GM12878 (cell line): ENCODE data around the gene SP4. TPM values are rescaled to one million over a fixed set of nuclear protein-coding genes. Genes with fewer than 3 reads are reported as not detected.

Source experiments
- ASH2L ChIP-seq: fragments of 300-600, 200-600 bp; sonication (generic); IDR thresholded peaks from 2 replicates; pipeline ENCODE4 v1.6.1; 2017; ENCODE audit warnings: low read depth, mild to moderate bottlenecking, borderline replicate concordance
- BACH1 ChIP-seq: fragments of 450-650 bp; IDR thresholded peaks from 2 replicates; pipeline ENCODE4 v1.6.1; 2017; ENCODE audit warnings: mild to moderate bottlenecking, borderline replicate concordance
- CEBPB ChIP-seq, 2 experiments: fragments of 150-350 bp in 1 of 2; IDR thresholded peaks; 2 replicates each; pipeline ENCODE4 v1.6.1; 2012 to 2014; ENCODE audit warnings: low read depth in 2 of 2, low read length in 2 of 2, borderline replicate concordance in 1 of 2, inconsistent platforms in 1 of 2
- CHD1 ChIP-seq: IDR thresholded peaks from 2 replicates; pipeline ENCODE4 v1.6.1; 2012; ENCODE audit warnings: low read depth, low read length, improper control_type of control experiment
- EGR1 ChIP-seq, 2 experiments: IDR thresholded peaks; 1 replicate in 1 of 2; 2 replicates in 1 of 2; pipeline ENCODE4 v1.6.1; 2011 to 2012; ENCODE audit warnings: low read depth in 2 of 2, low read length in 2 of 2, borderline replicate concordance in 1 of 2, mild to moderate bottlenecking in 1 of 2, moderate library complexity in 1 of 2
- ESRRA ChIP-seq: IDR thresholded peaks from 2 replicates; pipeline ENCODE4 v1.6.1; 2012; ENCODE audit warnings: mild to moderate bottlenecking, low read length, improper control_type of control experiment
- EZH2 ChIP-seq: IDR thresholded peaks from 2 replicates; pipeline ENCODE4 v1.6.1; 2012; ENCODE audit warnings: low read depth, mild to moderate bottlenecking, control low read depth, inconsistent platforms, low read length, borderline replicate concordance; ENCODE audit not compliant: control insufficient read depth
- GABPA ChIP-seq: IDR thresholded peaks from 2 replicates; pipeline ENCODE4 v1.6.1; 2014; ENCODE audit warnings: antibody characterized with exemption, low read depth, mild to moderate bottlenecking, inconsistent platforms
- GATAD2B ChIP-seq: fragments of 450-650 bp; conservative IDR thresholded peaks from 2 replicates; pipeline ENCODE4 v1.6.1; 2017; ENCODE audit warnings: low read depth, mild to moderate bottlenecking, moderate library complexity
- HCFC1 ChIP-seq: fragments of 150-350 bp; IDR thresholded peaks from 2 replicates; pipeline ENCODE4 v1.6.1; 2014; ENCODE audit warnings: low read length
- IKZF1 ChIP-seq: fragments of 450-650 bp; conservative IDR thresholded peaks from 2 replicates; pipeline ENCODE4 v1.6.1; 2017; ENCODE audit warnings: antibody characterized with exemption, mild to moderate bottlenecking
- KAT2A ChIP-seq: conservative IDR thresholded peaks from 2 replicates; pipeline ENCODE4 v1.6.1; 2011; ENCODE audit warnings: low read depth, low read length; ENCODE audit not compliant: control insufficient read depth
- LARP7 ChIP-seq: fragments of 450-650 bp; IDR thresholded peaks from 2 replicates; pipeline ENCODE4 v1.6.1; 2017; ENCODE audit warnings: mild to moderate bottlenecking
- MEF2B ChIP-seq: fragments of 450-650 bp; IDR thresholded peaks from 2 replicates; pipeline ENCODE4 v1.6.1; 2018; ENCODE audit warnings: mild to moderate bottlenecking, moderate library complexity; ENCODE audit not compliant: partially characterized antibody, poor library complexity, severe bottlenecking
- MYB ChIP-seq: fragments of 150-350 bp; IDR thresholded peaks from 2 replicates; pipeline ENCODE4 v1.6.1; 2014; ENCODE audit warnings: mild to moderate bottlenecking, low read depth, low read length, borderline replicate concordance
- NR2C1 ChIP-seq: fragments of 450-650 bp; IDR thresholded peaks from 2 replicates; pipeline ENCODE4 v1.6.1; 2017; ENCODE audit warnings: antibody characterized with exemption, mild to moderate bottlenecking, moderate library complexity
- NR2C2 ChIP-seq: IDR thresholded peaks from 2 replicates; pipeline ENCODE4 v1.6.1; 2011; ENCODE audit warnings: borderline replicate concordance, low read depth; ENCODE audit not compliant: control insufficient read depth, insufficient read length
- PML ChIP-seq: IDR thresholded peaks from 2 replicates; pipeline ENCODE4 v1.6.1; 2012; ENCODE audit warnings: low read length, inconsistent platforms
- RAD21 ChIP-seq: IDR thresholded peaks from 2 replicates; pipeline ENCODE4 v1.6.1; 2011; ENCODE audit warnings: mild to moderate bottlenecking, low read depth, low read length, moderate library complexity; ENCODE audit not compliant: insufficient read depth
- RAD51 ChIP-seq: fragments of 450-650 bp; IDR thresholded peaks from 2 replicates; pipeline ENCODE4 v1.6.1; 2016; ENCODE audit warnings: moderate library complexity, mild to moderate bottlenecking, inconsistent platforms
- RFX5 ChIP-seq: IDR thresholded peaks from 2 replicates; pipeline ENCODE4 v1.6.1; 2011; ENCODE audit warnings: low read depth, low read length, improper control_type of control experiment
- RUNX3 ChIP-seq: IDR thresholded peaks from 2 replicates; pipeline ENCODE4 v1.6.1; 2012; ENCODE audit warnings: low read length, inconsistent platforms
- SIN3A ChIP-seq: IDR thresholded peaks from 2 replicates; pipeline ENCODE4 v1.6.1; 2012; ENCODE audit warnings: low read depth, low read length, improper control_type of control experiment
- SMAD1 ChIP-seq: fragments of 450-650 bp; IDR thresholded peaks from 2 replicates; pipeline ENCODE4 v1.6.1; 2018; ENCODE audit warnings: mild to moderate bottlenecking, low read depth; ENCODE audit not compliant: partially characterized antibody
- SRF ChIP-seq, 2 experiments: IDR thresholded peaks; 2 replicates each; pipeline ENCODE4 v1.6.1; 2011; ENCODE audit warnings: low read depth in 2 of 2, low read length in 2 of 2, mild to moderate bottlenecking in 1 of 2, moderate library complexity in 1 of 2
- STAT1 ChIP-seq: fragments of 450-650 bp; conservative IDR thresholded peaks from 2 replicates; pipeline ENCODE4 v1.6.1; 2014; ENCODE audit warnings: antibody characterized with exemption, mild to moderate bottlenecking
- TAF1 ChIP-seq: IDR thresholded peaks from 2 replicates; pipeline ENCODE4 v1.6.1; 2011; ENCODE audit warnings: mild to moderate bottlenecking, low read depth, low read length, borderline replicate concordance
- TCF7 ChIP-seq: IDR thresholded peaks from 2 replicates; pipeline ENCODE4 v1.6.1; 2014; ENCODE audit warnings: antibody characterized with exemption, borderline replicate concordance
- YBX1 ChIP-seq: fragments of 450-650 bp; IDR thresholded peaks from 2 replicates; pipeline ENCODE4 v1.6.1; 2016; ENCODE audit warnings: antibody characterized with exemption
- ZBED1 ChIP-seq: IDR thresholded peaks from 2 replicates; pipeline ENCODE4 v1.6.1; 2016; ENCODE audit warnings: borderline replicate concordance
- ZNF217 ChIP-seq: fragments of 450-650 bp; IDR thresholded peaks from 2 replicates; pipeline ENCODE4 v1.6.1; 2017; ENCODE audit warnings: antibody characterized with exemption, mild to moderate bottlenecking
- polyA plus RNA-seq, 11 experiments: library from polyadenylated mRNA; depleted of rRNA in 4 of 11; unstranded in 6 of 11; stranded (reverse) in 5 of 11; fragments of >200 nt; fragmentation: Nextera tagmentation in 4 of 11; fragmentation: Illumina TruSeq in 1 of 11; extraction: Ambion mirVana in 4 of 11; extraction: Trizol in 1 of 11; gene quantifications; 1 replicate in 1 of 11; 2 replicates in 10 of 11; pipeline versions ENCODE4 v1.2.1 to v1.2.3, GENCODE V29; 2011 to 2016; ENCODE audit warnings: inconsistent platforms in 2 of 11, missing spikeins in 2 of 11, low read depth in 1 of 11
- total RNA-seq, 4 experiments: library from RNA; depleted of rRNA in 3 of 4; stranded (reverse); fragments of >200 nt in 3 of 4; fragmentation: Illumina TruSeq in 1 of 4; extraction: Trizol in 1 of 4; gene quantifications; 2 replicates each; pipeline versions ENCODE4 v1.2.1 to v1.2.3, GENCODE V29; 2013 to 2021
- TF ChIP-seq, protein P1 (sequence below): IDR thresholded peaks from 2 replicates; pipeline ENCODE4 v1.6.1; 2011; ENCODE audit warnings: low read depth, low read length, improper control_type of control experiment, borderline replicate concordance
- TF ChIP-seq, protein P2 (sequence below): IDR thresholded peaks from 2 replicates; pipeline ENCODE4 v1.6.1; 2012; ENCODE audit warnings: low read depth, low read length, improper control_type of control experiment

Gene SP4
- total and polyA plus RNA-seq, 10 of the 15 experiments (the other 5 are each of a cell fraction or from before 2014, with no cell fraction given), result 6.2 to 32.4 (median 16.1) TPM

DNA sequence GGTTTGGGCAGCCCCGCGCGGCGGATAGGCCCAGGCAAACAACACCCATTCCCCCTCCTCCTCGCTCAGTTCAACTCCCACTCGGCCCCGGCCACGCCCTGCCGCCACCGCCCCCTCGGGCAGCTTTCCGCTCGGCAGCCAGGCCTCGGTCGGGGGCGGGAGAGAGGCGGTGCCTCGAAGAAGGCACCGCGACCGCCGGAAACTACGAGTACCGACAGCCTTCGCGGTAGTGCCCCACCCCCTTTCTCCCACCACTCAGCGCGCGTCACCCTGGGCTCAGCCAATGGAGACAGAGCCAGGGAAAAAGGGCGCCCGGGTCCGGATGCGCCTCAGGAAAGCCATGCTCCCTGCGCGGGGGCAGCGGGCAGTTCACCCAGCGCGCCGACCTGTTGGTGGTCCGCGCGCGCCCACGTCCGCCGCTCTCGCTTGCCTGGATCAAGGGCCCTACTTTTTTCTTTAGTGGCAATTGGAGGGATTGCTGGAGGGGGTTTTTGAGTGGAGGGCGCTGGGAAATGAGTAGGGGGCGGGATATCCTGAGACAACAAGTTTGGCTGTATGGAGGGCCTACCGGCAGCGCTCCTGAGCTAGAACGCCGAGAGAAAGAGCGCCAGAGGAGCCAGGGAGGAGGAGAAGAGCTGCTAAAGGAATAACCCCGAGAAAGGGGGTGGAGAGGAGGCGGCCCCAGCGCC lies 557 bp upstream of the SP4 start (continued):
- TF ChIP-seq GATAD2B (peak; percentile 73; the same call in 1 of the 2 replicates), GABPA (peak; percentile 60; the same call in 1 of the 2 replicates), ASH2L (no peak), CEBPB (IDR thresholded peaks at IDR 0.05; ENCODE audit: borderline replicate concordance in 1 of 2, low read depth in 2 of 2, low read length in 2 of 2) (no peak), ZBED1 (no peak), YBX1 (no peak), RFX5 (peak; percentile 50; the same call in 1 of the 2 replicates), MYB (no peak), SRF (IDR thresholded peaks at IDR 0.05; ENCODE audit: low read depth in 2 of 2, low read length in 2 of 2) (no peak), PML (peak; percentile 82; the same call in 1 of the 2 replicates), KAT2A (no peak), ESRRA (0 out of 2 replicates have a peak, but pooled peaks have one; percentile 21), CHD1 (no peak), RAD51 (no peak), ZNF217 (no peak), BACH1 (no peak; the same call in 1 of the 2 replicates), SMAD1 (no peak), EGR1 (IDR thresholded peaks at IDR 0.05; ENCODE audit: borderline replicate concordance in 1 of 2, low read depth in 2 of 2, low read length in 2 of 2) (peak in 1 of 2 experiments; percentile 91; a peak in 2 of 3 replicates), NR2C1 (peak; percentile 25; the same call in 1 of the 2 replicates), STAT1 (peak; percentile 44; the same call in 1 of the 2 replicates), IKZF1 (peak; percentile 91), MEF2B (peak; percentile 16), NR2C2 (no peak), RAD21 (no peak), RUNX3 (peak; percentile 30; the same call in 1 of the 2 replicates), TAF1 (peak; percentile 65; the same call in 1 of the 2 replicates), SIN3A (peak; percentile 93), TCF7 (no peak), EZH2 (no peak), HCFC1 (peak; percentile 89), LARP7 (no peak)
- TF ChIP-seq, protein P1, sequence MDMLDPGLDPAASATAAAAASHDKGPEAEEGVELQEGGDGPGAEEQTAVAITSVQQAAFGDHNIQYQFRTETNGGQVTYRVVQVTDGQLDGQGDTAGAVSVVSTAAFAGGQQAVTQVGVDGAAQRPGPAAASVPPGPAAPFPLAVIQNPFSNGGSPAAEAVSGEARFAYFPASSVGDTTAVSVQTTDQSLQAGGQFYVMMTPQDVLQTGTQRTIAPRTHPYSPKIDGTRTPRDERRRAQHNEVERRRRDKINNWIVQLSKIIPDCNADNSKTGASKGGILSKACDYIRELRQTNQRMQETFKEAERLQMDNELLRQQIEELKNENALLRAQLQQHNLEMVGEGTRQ, result no peak
- TF ChIP-seq, protein P2, sequence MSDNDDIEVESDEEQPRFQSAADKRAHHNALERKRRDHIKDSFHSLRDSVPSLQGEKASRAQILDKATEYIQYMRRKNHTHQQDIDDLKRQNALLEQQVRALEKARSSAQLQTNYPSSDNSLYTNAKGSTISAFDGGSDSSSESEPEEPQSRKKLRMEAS, result peak; percentile 77
